Common myeloid progenitor, CD34-positive (primary cell): ENCODE measurements around the gene BRSK2.

Experiments used
- CTCF ChIA-PET: fragments of 350-600 bp; sonication (Branson Sonifier 250); formaldehyde crosslinking; loops from one replicate; lab custom pipeline; 2021; ENCODE audit warnings: antibody characterized with exemption; lab: Charles Lee
- POLR2A ChIA-PET: fragments of 350-600 bp; sonication (Branson Sonifier 250); formaldehyde crosslinking; loops from one replicate; lab custom pipeline; 2021; ENCODE audit warnings: antibody characterized with exemption; lab: Charles Lee
- DNase-seq, 3 donors: peaks; one replicate each; pipeline versions ENCODE4 v3.0.0 to v3.0.0-alpha.2; 2013
- H3K27ac ChIP-seq, 2 experiments: 1 replicate in 1 of 2; 2 replicates in 1 of 2; pipeline ENCODE4 v1.7.0; 2013; ENCODE audit warnings: inconsistent platforms in 2 of 2, low read length in 2 of 2, mild to moderate bottlenecking in 2 of 2, low read depth in 1 of 2, moderate library complexity in 1 of 2; ENCODE audit not compliant: severe bottlenecking in 2 of 2, insufficient read depth in 1 of 2, poor library complexity in 1 of 2
- H3K27me3 ChIP-seq, 5 experiments: replicated peaks in 2 of 5; 1 replicate in 3 of 5; 2 replicates in 2 of 5; pipeline versions ENCODE4 v1.6.1 to v1.7.0; 2013; ENCODE audit warnings: low read length in 4 of 5, mild to moderate bottlenecking in 2 of 5, moderate library complexity in 2 of 5, inconsistent platforms in 1 of 5; ENCODE audit not compliant: insufficient read depth in 5 of 5, control insufficient read depth in 4 of 5
- H3K36me3 ChIP-seq, 4 experiments: 1 replicate in 2 of 4; 2 replicates in 2 of 4; pipeline versions ENCODE4 v1.6.1 to v1.7.0; 2013; ENCODE audit warnings: low read length in 3 of 4, control low read depth in 1 of 4, mild to moderate bottlenecking in 1 of 4; ENCODE audit not compliant: control insufficient read depth in 4 of 4, insufficient read depth in 4 of 4
- H3K4me1 ChIP-seq, 4 experiments: 1 replicate in 3 of 4; 2 replicates in 1 of 4; pipeline versions ENCODE4 v1.6.1 to v1.7.1; 2013; ENCODE audit warnings: low read length in 3 of 4, mild to moderate bottlenecking in 3 of 4, control low read depth in 1 of 4, inconsistent platforms in 1 of 4, moderate library complexity in 1 of 4; ENCODE audit not compliant: control insufficient read depth in 4 of 4, insufficient read depth in 4 of 4; ENCODE audit errors: control extremely low read depth in 1 of 4
- H3K4me3 ChIP-seq, 7 experiments: 1 replicate in 4 of 7; 2 replicates in 3 of 7; pipeline versions ENCODE4 v1.5.1 to v1.7.0; 2013; ENCODE audit warnings: mild to moderate bottlenecking in 7 of 7, low read length in 6 of 7, moderate library complexity in 6 of 7, inconsistent platforms in 2 of 7, low read depth in 2 of 7, control low read depth in 1 of 7; ENCODE audit not compliant: insufficient read depth in 4 of 7, control insufficient read depth in 1 of 7; ENCODE audit errors: extremely low read depth in 1 of 7
- H3K9me3 ChIP-seq, 5 experiments: 1 replicate in 4 of 5; 2 replicates in 1 of 5; pipeline versions ENCODE4 v1.6.1 to v1.7.1; 2013; ENCODE audit warnings: low read length in 4 of 5, mild to moderate bottlenecking in 2 of 5, inconsistent platforms in 1 of 5, low read depth in 1 of 5, moderate library complexity in 1 of 5; ENCODE audit not compliant: control insufficient read depth in 4 of 5, insufficient read depth in 2 of 5; ENCODE audit errors: control extremely low read depth in 1 of 5
- WGBS: methylation state at CpG from one replicate; pipeline ENCODE4 v1.1.5; 2013; ENCODE audit not compliant: insufficient coverage; 5-methylcytosine and 5-hydroxymethylcytosine counted together

The BRSK2 gene

DNA sequence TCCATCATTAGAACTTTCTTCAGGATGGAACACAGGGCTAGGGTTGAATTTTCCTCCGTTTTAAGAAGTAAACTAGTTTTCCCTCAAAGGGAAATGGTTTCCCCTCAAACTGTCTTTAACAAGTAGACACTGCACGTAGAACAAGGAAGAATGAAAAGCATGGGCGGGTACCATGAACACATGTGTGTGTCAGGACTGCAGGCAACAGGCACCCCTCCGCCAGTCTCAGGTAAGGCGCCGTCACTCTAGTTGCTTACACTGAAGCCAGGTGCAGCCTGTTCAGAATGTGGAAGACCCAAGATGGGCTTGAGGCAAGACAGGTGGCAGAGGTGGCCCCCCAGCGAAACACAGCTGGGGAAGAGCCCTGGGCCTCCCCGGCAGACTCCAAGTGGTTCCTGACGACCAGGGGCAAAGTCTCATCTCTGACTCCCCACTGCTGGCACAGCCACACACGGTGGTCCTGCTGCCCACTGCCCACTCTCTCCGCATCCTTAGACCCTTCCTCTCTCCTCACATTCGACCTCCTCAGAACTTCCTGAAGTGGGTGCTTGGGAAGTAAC lies 122.3 kb downstream of the BRSK2 start:
- WGBS = 87% methylated on average over 11 of the region's 12 CpGs
- H3K4me1 ChIP-seq = peaks cover 0 to 28% (median 18%) of the 10 kb centered on the region in 4 experiments
- no peak overlapping the region for H3K4me3 ChIP-seq
- peaks cover 0 to 7% (median 0%) of the 10 kb centered on the region in 4 experiments for H3K36me3 ChIP-seq
- no peaks in the 10 kb centered on the region for H3K27me3 ChIP-seq
- ChIA-PET POLR2A (no interaction called here), CTCF (no interaction called here)
- DNase-seq = no peak
- H3K27ac ChIP-seq = no peak overlapping the region
- H3K9me3 ChIP-seq = no peaks in the 10 kb centered on the region
